Measurements from ENCODE around the gene DAP3.
"Not testable (repeated sequence)": the region's sequence is repeated elsewhere in the genome, so short reads cannot be mapped to it uniquely, and the experiment has no call there.

The DAP3 gene

DNA sequence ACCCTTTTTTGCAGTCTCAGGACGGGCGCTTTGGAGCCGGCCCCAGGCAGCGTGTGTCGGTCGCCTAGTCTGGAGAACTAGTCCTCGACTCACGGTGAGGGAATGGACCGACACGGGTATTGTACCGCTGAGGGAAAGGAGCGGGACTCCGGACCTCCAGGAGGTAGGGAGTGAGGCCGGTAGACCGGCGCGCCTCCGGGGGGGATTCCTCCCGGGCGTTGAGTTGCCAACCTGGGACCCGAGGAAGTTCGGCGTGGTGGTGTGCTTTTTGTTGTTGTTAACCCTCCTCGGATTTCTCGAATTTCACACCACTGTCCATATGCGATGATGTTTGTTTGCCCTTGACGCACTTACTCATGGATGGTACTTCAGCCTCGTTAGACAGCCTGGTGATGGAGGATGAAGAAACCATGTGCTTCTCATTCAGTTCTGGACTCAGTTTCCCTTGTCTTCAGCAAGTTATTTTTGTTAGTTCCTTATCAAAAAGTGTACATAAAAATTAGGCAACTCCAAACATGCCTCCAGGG lies at the start of gene DAP3:
Gene DAP3, plus strand, starts transcription at position 11 of the 527 bp plus-strand sequence. CDS start 20,689 bp downstream, outside the sequence.
- DNase-seq (ENCODE audit: low read depth in 2 of 3, low spot score in 1 of 3): not testable (repeated sequence)

DNA sequence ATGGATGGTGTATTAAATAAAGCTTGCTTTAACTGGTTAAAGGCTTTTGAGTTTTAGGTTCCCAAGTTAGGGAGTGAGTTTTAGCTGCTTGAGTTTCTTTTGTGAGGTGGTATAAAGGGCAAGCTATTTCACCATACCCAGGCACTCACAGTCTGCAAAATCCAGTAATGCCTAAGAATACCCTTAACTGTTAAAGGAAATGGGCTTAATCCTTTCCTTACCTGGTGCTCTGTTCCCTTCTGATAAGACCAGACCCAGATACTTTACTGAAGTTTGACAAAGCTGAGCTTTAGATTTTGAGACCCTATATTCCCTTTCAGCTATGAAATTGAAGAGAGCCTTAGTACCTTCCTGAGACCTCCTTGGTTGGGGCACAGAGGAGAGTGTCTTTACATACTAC lies 48.5 kb upstream of the DAP3 start:
- no peak for DNase-seq (ENCODE audit: low read depth in 2 of 3, low spot score in 1 of 3)

DNA sequence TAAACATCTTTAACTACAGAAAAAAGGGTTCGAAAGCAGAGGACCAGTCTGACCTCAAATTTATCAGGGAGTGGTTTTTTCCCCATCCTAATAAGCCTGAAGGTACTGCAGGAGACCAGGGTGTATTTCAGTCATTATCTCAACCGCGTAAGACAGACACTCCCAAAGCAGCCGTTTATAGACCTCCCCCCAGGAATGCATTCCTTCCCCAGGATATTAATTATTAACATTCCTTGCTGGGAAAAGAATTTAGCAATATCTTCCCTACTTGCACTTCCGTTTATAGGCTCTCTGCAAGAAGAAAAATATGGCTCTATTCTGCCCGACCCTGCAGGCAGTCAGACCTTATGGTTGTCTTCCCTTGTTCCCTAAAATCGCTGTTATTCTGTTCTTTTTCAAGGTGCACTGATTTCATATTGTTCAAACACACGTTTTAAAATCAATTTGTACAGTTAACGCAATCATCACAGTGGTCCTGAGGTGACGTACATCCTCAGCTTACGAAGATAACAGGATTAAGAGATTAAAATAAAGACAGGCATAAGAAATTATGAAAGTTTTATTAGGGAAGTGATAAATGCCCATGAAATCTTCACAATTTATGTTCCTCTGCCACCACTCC lies 46.2 kb upstream of the DAP3 start:
- not testable (repeated sequence) for DNase-seq (ENCODE audit: low read depth in 2 of 3, low spot score in 1 of 3)

DNA sequence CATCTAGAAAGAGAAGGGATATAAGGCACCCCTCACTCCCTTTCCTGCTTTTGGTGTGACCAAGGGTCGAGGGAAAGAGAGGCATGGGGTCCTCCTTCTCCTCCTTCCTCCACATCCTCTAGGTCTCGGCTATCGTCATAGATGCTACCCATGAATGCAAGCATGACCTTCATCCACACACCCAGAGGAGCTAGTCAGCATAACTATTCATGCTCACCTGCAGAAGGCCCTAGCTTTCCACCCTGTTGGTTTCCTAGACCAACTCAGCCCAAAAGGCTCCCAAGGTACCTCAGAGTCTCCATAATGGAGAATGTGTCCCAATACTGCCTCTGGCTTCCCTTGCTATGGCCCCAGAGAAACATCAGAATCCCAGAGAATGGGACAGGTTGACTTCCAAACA lies 45.7 kb upstream of the DAP3 start:
- no peak for DNase-seq (ENCODE audit: low read depth in 2 of 3, low spot score in 1 of 3)

DNA sequence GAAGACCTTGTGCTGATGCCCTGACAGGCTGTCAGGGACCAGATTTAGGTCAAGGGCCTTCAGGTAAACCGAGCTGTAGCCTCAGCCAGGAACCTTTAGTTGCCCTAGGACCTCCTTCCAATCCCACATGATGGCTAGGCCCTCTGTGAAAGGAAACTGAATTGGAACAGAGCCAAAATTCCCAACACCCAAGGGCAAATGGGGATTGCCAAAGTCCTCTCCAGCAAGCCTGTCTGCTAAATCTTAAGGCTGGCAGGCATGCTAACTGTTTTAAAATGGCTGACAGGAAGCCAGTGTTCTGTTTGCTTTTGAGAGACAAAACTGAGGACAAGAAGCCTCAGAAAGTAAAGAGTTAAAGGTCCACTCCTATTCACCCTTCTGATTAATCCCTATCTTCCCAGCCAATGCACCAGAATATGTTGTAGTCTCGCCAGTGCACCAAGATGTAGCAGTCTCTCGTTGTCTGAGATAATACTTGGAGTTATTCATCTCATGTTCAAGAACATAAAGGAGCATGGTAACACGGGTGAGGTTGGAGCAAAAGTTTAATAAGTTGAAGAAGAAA lies 43.8 kb upstream of the DAP3 start:
- DNase-seq (ENCODE audit: low read depth in 2 of 3, low spot score in 1 of 3): no peak

DNA sequence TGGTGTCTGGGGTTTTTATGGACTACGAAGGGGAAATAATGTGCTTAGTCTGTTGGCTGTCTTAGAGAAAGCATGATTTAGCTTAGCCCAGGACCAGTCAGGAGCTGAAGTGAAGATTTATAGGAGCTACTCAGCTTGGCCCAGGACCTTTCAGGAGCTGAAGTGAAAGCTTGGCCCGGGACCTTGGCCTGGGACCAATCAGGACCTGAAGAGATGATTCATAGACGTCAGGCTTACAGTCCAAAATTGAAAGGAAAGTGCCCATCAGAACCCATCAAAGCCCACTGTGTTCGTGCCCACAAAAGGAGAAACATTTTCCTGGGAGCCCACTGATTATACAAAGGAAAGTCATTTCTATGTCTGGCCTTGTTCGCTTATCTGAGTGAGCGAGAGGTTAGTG lies 43.2 kb upstream of the DAP3 start:
- DNase-seq (ENCODE audit: low read depth in 2 of 3, low spot score in 1 of 3): no peak

DNA sequence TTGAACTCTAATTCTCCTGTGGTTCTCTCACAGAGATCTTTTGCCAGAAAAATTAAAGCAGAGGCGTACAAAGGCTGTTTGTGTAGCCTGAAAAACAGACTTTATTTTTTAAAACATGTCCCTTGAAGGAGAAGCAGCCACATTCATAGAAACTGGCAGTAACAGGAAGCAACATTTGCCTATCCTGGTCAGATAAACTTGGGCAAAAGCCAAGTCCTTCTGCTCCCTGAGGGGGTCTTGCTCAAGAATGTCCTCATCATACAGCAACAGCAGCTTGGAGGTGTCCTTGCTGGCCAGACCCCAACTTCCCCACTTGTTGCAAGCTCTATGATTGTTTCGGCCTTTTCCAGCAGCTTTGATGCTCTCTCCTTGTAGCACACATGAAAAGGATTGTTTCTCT lies 42.6 kb upstream of the DAP3 start:
- DNase-seq (ENCODE audit: low read depth in 2 of 3, low spot score in 1 of 3): no peak

DNA sequence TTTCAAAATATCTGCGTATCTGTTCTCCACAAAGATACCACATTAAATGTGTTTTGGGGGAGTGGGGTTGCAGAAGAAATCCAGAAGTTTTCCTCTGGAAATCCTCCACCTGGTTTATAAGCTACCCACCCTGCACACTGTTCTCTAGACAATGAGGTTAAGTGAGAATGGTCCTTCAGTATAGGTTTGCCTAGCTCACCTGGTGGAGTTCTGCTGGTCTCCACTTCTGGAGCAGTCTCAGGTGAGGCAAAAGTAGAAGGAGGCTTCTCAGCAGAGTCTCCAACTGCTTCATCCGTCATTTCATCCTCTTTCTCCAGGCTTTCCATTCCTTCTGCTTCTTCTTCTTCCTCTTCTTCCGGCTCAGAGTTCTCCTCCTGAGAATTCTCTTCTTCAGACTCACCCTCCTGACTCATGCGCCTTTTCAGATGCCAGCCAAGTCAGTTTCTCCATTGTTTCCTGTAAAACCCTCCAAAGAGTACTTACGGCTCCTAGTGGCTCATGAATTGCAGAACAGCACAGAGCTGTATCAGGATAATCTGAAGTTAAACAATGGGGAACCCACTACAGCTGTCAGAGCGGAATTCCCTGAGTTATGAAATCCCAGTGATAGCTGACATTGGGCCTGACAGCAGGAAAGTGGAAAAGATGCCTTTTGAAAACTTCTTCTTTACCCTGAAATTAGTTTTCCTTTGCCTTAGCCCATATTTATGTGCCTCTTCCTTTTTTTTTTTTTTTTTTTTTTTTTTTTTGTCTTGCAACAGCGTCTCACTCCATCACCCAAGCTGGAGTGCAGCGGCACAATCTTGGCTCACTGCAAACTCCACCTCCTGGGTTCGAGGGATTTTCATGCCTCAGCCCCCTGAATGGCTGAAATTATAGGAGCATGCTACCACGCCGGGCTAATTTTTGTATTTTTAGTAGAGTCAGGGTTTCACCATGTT lies 40.4 kb upstream of the DAP3 start:
- DNase-seq (ENCODE audit: low read depth in 2 of 3, low spot score in 1 of 3): no peak

DNA sequence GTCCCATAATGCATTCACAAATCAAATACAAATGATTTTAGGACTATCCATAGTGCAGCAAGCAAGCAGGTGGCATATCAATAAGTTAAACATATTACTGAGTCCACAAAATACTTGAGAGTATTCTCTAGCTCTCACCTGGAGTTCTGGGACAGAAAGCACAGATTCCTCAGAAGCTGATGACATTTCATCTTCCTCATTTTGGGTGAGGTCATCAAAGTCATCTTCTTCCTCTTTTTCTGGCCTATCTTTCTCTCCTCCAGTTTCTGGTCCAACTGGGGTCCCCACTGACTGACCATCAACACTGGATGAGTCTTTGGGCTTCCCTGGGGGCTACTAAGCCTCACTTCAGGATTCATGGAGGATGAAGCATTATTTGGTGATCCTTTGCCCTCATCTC lies 39.2 kb upstream of the DAP3 start:
- no peak for DNase-seq (ENCODE audit: low read depth in 2 of 3, low spot score in 1 of 3)

DNA sequence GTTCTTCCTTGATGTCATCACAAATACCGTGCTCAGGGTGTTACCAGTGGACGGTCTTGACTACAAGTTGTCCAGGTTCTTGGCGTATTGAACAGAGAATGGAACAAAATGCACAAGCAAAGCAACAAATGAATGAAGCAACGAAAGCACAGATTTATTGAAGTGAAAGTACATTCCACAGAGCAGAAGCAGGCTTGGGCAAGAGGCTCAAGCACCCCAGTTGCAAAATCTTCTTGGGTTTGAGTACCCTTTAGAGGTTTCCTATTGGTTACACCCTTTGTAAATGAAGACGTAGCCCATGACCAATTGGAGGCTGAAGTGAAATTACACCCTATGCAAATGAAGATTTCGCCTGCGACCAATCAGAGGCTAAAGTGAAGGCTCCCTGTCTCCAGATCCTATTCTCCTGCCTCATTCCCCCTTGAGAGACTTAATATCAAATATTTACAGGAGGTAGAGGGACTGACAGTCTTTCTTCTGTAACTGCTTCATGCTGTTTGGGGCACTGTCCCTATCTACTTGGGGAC lies 38.6 kb upstream of the DAP3 start:
- no peak for DNase-seq (ENCODE audit: low read depth in 2 of 3, low spot score in 1 of 3)

DNA sequence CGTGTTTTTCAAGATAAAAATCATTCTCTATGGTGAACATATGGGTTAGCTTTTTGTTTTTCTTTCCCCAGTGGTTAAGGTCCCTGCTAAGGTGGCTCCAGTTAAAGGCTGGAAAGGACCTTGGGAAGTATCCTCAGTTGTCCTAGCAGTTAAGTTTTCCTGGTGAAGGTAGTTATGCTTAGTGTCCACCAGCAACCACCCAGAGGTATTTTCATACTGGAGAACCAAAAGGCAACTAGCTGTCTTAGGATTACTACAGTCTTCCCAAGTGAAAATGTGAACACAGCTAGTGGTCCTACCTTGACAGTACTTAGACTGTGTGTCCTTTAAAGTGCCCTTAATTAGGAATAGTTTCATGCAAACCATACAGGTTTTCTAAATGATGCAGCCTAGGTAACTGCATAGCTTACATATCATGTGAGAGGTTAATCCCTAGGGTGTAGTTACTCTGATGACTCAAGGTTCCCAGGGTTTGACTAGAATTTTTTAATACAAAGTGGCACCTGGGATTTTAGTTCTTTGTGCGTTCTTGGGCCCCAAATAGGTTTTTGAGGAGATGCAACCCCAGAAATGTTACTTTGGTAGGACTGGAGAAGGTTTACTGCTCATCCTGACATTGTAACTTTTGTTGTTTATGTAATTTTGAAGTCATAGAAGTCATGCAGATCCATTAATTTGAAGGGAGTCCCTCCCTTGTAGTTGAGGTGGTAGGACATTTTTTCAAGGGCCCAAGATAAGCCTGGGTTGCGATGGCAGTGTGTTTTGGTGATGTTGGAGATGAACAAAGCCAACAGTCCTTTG lies 36.8 kb upstream of the DAP3 start:
- DNase-seq (ENCODE audit: low read depth in 2 of 3, low spot score in 1 of 3): no peak

DNA sequence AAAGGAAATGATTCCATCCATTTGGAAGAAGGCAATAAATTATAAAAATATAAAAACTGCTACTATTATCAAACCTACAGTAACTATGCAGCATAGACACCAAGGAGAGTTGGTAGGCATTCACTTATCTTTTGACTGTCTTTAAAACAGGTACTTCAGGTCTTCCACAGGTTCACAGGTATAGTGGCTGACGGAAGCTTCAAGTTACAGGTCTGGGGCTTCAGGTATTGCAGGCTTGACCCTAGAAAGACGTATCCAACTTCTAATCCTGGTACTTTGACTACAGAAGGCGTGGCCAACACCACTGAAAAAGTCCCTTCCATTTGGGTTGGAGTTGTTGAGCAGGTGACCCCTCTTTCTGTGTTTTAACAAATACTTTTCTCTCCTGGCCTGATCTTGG lies 35.9 kb upstream of the DAP3 start:
- DNase-seq (ENCODE audit: low read depth in 2 of 3, low spot score in 1 of 3): no peak

DNA sequence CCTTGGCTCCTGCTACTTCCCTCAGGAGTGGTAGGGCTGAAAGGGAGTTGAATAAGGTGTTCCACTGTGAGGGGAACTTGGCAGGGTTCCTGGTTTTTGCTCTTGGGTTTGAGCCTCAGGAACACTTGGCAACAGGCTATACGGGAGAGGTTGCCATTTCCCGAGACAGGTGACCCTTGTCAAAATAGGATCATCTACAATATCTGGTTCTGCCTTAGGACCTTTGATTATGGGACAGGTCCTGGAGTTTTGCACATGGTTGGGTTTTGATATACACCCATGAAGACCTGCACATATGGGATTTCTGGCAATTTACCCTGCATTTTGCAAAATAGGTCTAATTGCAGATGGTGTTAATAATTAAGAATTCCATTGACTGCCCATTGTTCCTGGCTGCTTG lies 31.4 kb upstream of the DAP3 start:
- no peak for DNase-seq (ENCODE audit: low read depth in 2 of 3, low spot score in 1 of 3)

DNA sequence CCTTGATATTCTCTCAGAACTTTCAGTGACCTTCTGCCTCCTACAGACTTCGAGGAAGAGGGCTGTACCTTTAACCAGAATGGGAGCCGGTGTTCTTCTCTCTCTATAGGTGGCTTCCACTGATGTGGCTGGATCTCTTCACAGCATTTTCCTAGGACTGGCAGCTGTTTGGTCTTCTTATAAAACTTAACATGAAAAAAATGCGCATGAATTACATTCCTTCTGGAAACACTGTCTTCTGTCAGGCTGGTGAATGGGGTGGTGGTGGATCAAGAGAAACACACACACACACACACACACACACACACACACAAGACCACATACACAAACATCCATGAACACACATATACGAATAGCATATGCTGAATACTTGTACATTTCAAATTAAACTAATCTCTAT lies 27.7 kb upstream of the DAP3 start:
- not testable (repeated sequence) for DNase-seq (ENCODE audit: low read depth in 2 of 3, low spot score in 1 of 3)

DNA sequence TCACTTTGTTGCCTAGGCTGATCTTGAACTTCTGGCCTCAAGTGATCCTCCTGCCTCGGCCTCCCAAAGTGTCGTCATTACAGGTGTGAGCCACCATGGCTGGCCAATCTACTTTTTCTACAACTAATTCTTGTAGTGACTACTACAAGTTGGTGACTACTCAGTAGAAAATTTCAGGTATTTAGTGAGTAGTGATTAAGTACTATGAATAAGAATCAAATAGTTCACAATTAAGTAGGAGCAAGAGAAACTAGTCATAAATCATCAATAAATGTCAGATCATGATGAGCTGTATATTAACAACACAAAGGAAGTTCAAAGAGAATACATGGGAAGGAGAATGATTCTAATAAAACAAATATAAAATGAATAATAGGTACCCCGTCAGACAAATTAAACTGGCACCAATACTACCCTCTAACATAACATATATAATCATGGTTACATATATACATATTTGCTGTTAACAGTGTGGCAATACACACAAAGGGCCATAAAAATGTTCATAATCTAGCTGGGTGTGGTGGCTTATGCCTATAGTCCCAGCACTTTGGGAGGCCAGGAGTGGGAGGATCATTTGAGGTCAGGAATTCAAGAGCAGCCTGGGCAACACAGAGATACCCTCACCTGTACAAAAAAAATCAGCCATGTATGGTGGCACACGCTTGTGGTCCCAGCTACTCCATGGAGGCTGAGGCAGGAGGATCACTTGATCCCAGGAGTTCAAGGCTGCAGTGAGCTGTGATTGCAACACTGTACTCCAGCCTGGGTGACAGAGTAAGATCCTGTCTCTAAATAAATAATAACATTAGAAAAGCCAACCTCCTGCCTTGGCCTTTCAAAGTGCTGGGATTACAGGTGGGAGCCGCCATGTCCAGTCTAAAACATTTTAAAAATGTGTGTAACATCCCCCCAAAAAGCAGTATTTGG lies 19.4 kb upstream of the DAP3 start:
- no peak for DNase-seq (ENCODE audit: low read depth in 2 of 3, low spot score in 1 of 3)

DNA sequence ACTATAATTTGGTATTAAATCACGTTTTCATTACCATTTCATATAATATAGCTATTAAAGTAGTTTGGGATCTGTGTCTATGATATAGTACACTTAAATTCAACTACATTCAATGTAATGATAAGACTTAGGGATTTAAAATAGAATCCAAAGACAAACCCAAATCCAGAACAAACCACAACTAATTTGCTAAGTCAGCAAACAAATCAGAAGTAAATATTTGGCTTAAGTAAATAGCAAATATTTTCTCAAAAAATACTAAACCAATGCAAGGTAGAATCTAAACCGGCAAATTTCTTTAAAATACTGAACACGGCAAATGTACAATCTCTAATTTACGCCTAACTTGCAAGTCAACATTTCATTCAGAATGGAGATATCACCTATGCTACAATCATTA lies 17.1 kb upstream of the DAP3 start:
- DNase-seq (ENCODE audit: low read depth in 2 of 3, low spot score in 1 of 3): no peak

DNA sequence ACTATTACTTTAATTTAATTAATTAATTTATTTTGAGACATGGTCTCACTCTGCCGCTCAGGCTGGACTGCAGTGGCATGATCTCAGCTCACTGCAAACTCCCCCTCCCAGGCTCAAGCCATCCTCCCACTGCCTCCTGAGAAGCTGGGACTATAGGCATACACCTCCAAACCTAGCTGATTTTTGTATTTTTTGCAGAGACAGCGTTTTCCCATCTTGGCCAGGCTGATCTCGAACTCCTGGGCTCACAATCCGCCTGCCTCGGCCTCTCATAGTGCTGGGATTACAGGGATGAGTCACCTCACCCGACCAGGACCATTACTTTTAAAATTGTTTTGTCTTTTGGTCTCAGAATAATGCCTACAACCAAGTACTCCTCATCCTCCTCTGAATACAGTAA lies 15.9 kb upstream of the DAP3 start:
- no peak for DNase-seq (ENCODE audit: low read depth in 2 of 3, low spot score in 1 of 3)

DNA sequence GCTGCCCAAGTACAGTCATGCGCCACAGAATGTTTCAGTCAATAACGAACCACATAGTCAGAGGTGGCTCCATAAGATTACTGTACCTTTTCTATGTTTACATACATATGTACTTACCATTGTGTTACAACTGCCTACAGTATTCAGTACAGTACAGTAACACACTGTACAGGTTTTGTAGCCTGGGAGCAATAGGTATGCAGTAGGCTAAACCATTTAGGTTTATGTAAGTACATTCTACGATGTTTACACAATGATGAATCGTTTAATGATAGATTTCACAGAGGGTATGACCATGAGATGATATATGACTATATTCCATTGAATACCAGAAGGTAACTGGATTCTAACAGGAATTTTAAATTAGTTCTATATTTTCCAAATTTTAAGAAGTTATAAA lies 10.9 kb upstream of the DAP3 start:
- DNase-seq (ENCODE audit: low read depth in 2 of 3, low spot score in 1 of 3): no peak

DNA sequence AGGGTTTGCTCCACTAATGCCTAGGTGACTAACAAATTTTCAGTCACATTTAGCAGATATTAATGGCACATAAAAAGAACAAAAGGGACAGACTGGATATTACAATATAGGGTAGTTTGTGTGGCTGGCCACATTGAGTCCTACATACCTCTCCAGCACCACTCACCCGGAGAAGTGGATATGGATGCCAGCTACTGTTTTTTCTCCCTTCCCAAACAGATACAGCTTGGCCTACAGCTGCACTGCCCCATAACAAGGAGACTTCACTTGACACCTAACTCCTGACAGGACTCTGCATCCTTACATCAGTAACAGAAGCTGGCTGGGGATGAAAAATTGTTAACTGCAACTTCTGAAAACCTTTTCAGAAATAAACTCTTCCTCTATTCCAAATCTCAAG lies 9.9 kb upstream of the DAP3 start:
- not testable (repeated sequence) for DNase-seq (ENCODE audit: low read depth in 2 of 3, low spot score in 1 of 3)

DNA sequence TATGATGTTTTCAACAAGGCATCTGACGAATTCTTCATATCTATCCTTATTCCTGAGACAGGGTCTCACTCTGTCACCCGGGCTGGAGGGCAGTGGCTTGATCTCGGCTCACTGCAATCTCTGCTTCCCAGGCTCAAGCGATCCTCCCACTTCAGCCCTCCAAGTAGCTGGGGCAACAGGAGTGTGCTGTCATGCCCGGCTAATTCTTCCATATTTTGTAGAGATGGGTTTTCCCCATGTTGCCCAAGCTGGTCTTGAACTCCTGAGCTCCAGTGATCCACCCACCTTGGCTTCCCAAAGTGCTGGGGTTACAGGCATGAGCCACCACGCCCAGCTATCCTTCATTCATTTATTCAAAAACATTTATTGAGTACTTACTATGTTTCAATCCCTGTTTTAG lies 8.4 kb upstream of the DAP3 start:
- DNase-seq (ENCODE audit: low read depth in 2 of 3, low spot score in 1 of 3): no peak
